ENCODE measurements around the gene ZNF558. TPM values are rescaled to one million over a fixed set of nuclear protein-coding genes. Genes with fewer than 3 reads are reported as not detected.

ZNF558 gene
- total RNA-seq, 1 experiment from 2014 or later, result 30.2 TPM

GRCh38 chr19:8831373-8831772 lies 731 bp downstream of the ZNF558 start:
- no peaks in the 10 kb centered on the region for H3K4me1 ChIP-seq (ENCODE audit: insufficient read depth, low read length)
- H3K27ac Mint-ChIP-seq, result no peak overlapping the region; a peak in 2 of 7 replicates
- no peak overlapping the region for H3K27ac ChIP-seq (ENCODE audit: insufficient read length, low read depth, low read length)

More at GRCh38 chr19:8831373-8831772, 731 bp downstream of the ZNF558 start:
- Histone ChIP-seq H3K9ac (ENCODE audit: extremely low read depth, insufficient read length, low read length) (no peak overlapping the region), H3K56ac (ENCODE audit: insufficient read length, low read depth, low read length) (no peak overlapping the region), H3T11ph (ENCODE audit: low read length) (no peak overlapping the region), H3K23me2 (ENCODE audit: insufficient read length, low read depth, low read length, poor library complexity, severe bottlenecking) (peaks cover 4% of the 10 kb centered on the region), H3K79me2 (ENCODE audit: insufficient read depth, low read length) (no peaks in the 10 kb centered on the region), H3K9me3 (ENCODE audit: control insufficient read depth, low read depth, low read length) (peaks cover 7% of the 10 kb centered on the region), H2BK12ac (ENCODE audit: insufficient read length, low read depth, low read length) (no peak overlapping the region), H4K5ac (ENCODE audit: insufficient read length, low read depth, low read length) (no peak overlapping the region), H4K8ac (replicated peaks; ENCODE audit: insufficient read length, low read depth, low read length) (no peak overlapping the region), H2AK5ac (ENCODE audit: insufficient read length, low read length) (no peak overlapping the region), H3K23ac (ENCODE audit: insufficient read length, low read depth, low read length) (no peak overlapping the region), H3K4ac (ENCODE audit: low read depth, low read length) (no peak overlapping the region), H4K20me1 (ENCODE audit: control insufficient read depth, insufficient read depth, insufficient read length) (no peaks in the 10 kb centered on the region), H4K91ac (ENCODE audit: insufficient read length, low read depth, low read length) (no peak overlapping the region), H2BK5ac (ENCODE audit: insufficient read length, low read length) (no peak overlapping the region), H2BK20ac (ENCODE audit: low read depth, low read length, poor library complexity, severe bottlenecking) (no peak overlapping the region), H2AFZ (ENCODE audit: low read length) (no peak overlapping the region), H3K4me2 (ENCODE audit: insufficient read depth, insufficient read length, low read length) (peak overlapping the region; percentile 57), H3K27me3 (ENCODE audit: insufficient read depth, low read length) (no peaks in the 10 kb centered on the region), H2BK15ac (ENCODE audit: low read depth, low read length) (no peak overlapping the region), H2BK120ac (ENCODE audit: low read depth, low read length, poor library complexity, severe bottlenecking) (no peak overlapping the region), H3K14ac (ENCODE audit: insufficient read depth, low read length) (no peak overlapping the region), H3K18ac (ENCODE audit: insufficient read length, low read depth, low read length) (no peak overlapping the region), H3K79me1 (ENCODE audit: insufficient read depth, low read depth, low read length, poor library complexity, severe bottlenecking) (no peaks in the 10 kb centered on the region)
- no CpG with 5 or more reads among the region's 6 CpGs for WGBS (ENCODE audit: extremely low coverage, insufficient read length, low lambda C conversion rate)
- Mint-ChIP-seq H3K4me1 (peaks cover 6 to 8% of the 10 kb centered on the region in 2 experiments; a peak in 3 of 4 replicates), H3K27me3 (ENCODE audit: low read depth) (no peaks in the 10 kb centered on the region), H3K9me3 (peaks cover 36 to 42% of the 10 kb centered on the region in 2 experiments), H3K36me3 (ENCODE audit: insufficient read depth in 1 of 3, low read depth in 3 of 3) (peaks cover 33 to 36% (median 35%) of the 10 kb centered on the region in 3 experiments), H3K4me3 (peak overlapping the region; percentile 78 to 89)
- DNase-seq, result no peak
- TF ChIP-seq CTCF (conservative IDR thresholded peaks at IDR 0.05), result no peak

Data from H9 (cell line).